GM12872 (cell line): ENCODE data around the gene TRO.

Experiments used
- TF ChIP-seq, protein P1 (sequence below): IDR thresholded peaks from 3 replicates; pipeline ENCODE4 v1.5.1; 2011; ENCODE audit warnings: low read depth, mild to moderate bottlenecking, low read length, moderate library complexity; ENCODE audit not compliant: insufficient read depth

Gene TRO

DNA sequence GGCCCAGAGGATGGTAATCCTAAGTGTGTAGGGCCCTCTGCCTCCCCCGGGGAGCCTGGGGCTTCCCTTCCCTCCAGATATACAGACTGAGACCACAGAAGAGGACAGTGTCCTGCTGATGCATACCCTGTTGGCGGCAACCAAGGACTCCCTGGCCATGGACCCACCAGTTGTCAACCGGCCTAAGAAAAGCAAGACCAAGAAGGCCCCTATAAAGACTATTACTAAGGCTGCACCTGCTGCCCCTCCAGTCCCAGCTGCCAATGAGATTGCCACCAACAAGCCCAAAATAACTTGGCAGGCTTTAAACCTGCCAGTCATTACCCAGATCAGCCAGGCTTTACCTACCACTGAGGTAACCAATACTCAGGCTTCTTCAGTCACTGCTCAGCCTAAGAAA is 1.9 kb downstream of the TRO start:
- TF ChIP-seq, protein P1, sequence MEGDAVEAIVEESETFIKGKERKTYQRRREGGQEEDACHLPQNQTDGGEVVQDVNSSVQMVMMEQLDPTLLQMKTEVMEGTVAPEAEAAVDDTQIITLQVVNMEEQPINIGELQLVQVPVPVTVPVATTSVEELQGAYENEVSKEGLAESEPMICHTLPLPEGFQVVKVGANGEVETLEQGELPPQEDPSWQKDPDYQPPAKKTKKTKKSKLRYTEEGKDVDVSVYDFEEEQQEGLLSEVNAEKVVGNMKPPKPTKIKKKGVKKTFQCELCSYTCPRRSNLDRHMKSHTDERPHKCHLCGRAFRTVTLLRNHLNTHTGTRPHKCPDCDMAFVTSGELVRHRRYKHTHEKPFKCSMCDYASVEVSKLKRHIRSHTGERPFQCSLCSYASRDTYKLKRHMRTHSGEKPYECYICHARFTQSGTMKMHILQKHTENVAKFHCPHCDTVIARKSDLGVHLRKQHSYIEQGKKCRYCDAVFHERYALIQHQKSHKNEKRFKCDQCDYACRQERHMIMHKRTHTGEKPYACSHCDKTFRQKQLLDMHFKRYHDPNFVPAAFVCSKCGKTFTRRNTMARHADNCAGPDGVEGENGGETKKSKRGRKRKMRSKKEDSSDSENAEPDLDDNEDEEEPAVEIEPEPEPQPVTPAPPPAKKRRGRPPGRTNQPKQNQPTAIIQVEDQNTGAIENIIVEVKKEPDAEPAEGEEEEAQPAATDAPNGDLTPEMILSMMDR = no peak

DNA sequence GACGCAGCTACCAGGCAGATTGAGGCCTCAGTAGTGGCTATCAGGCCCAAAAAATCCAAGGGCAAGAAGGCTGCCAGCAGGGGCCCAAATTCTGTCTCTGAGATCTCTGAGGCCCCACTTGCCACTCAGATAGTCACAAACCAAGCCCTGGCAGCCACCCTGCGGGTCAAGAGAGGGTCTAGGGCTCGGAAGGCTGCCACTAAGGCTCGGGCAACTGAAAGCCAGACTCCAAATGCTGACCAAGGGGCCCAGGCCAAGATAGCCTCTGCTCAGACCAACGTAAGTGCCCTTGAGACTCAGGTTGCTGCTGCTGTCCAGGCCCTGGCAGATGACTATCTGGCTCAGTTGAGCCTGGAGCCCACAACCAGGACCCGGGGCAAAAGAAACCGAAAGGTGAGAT is 2.8 kb downstream of the TRO start:
- TF ChIP-seq, protein P1 = no peak

DNA sequence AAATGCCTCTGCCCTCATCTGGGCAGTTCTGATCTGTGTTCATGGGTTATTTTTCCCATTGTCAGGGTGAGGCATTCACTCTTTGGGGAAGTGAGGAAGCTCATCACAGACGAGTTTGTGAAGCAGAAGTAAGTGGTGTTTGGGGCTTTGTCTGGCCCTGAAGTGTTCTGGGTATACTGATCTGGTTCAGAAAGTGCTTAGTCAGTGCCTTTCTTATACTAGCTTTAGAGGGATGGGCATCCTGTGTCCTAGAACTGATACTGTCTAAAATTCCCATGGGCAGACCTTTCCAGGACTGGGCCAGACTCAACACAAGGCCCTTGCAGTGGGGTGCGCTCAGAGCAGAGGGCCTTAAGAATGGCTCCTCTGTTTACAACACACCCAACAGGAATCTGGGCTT is 6.4 kb downstream of the TRO start:
- TF ChIP-seq, protein P1 = no peak

DNA sequence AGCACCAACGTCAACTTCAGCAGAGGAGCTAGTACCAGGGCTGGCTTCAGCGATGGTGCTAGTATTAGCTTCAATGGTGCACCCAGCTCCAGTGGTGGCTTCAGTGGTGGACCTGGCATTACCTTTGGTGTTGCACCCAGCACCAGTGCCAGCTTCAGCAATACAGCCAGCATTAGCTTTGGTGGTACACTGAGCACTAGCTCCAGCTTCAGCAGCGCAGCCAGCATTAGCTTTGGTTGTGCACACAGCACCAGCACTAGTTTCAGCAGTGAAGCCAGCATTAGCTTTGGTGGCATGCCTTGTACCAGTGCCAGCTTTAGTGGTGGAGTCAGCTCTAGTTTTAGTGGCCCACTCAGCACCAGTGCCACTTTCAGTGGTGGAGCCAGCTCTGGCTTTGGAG is 8.3 kb downstream of the TRO start:
- TF ChIP-seq, protein P1 = no peak

DNA sequence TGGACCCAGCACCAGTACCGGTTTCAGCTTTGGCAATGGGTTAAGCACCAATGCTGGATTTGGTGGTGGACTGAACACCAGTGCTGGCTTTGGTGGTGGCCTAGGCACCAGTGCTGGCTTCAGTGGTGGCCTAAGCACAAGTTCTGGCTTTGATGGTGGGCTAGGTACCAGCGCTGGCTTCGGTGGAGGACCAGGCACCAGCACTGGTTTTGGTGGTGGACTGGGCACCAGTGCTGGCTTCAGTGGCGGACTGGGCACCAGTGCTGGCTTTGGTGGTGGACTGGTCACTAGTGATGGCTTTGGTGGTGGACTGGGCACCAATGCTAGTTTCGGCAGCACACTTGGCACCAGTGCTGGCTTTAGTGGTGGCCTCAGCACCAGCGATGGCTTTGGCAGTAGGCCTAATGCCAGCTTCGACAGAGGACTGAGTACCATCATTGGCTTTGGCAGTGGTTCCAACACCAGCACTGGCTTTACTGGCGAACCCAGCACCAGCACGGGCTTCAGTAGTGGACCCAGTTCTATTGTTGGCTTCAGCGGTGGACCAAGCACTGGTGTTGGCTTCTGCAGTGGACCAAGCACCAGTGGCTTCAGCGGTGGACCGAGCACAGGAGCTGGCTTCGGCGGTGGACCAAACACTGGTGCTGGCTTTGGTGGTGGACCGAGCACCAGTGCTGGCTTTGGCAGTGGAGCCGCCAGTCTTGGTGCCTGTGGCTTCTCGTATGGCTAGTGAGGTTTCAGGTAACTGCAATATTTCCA is 9.8 kb downstream of the TRO start:
- TF ChIP-seq, protein P1 = no peak

DNA sequence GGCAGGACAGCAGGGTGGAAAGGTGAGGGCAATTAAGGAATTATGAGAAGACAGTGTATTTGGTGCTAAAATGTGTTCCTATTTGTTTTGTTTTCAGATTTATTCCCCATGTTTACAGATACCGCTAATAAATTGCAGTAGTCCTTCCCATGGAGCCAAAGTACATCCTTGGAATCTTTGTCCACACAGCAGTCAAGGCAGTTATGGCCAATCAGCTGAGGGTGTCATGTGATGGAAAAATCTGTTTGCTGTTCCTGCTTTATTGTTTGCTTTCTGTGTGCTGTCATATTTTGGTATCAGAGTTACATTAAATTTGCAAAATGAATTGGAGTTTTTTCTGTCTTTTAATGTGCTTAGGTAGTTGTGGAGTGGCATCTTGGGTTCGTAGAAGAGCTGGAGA is 10.5 kb downstream of the TRO start:
- TF ChIP-seq, protein P1 = no peak

DNA sequence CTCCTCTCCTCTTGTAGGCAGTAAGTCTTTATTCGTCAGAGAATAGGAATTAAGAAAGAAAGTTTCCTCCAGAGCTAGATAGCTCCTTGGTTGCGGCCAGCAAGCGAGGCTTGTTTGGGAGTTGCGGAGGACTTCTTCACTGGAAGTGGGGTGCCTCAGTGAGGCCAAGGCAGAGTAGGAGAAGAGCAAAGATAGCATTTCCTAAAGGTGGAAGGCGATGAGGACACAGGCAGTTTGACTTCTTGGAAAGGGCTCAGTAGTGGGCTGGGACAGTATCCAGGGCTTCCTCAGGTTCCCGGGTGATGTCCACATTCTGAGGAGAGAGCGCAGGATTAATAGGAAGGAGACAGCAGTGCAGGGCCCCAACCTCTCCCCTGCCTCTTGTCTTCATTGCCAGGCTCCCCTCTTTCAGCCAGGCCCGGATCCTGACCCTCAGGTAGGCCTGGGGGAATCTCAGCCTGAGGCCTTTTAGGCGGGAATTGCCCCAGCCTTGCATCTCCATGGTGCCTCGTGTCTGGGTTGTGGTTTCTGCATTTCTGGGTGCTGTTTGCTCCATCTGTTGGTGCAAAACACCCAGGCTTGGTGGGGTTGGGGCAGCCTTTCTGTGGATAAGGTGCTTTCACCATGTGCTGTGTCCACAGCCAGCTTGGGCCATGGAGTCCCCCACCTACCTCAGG is 12.7 kb downstream of the TRO start:
- TF ChIP-seq, protein P1 = no peak
